IMR-90 (cell line): ENCODE results near the gene ADAMTS20. TPM values are rescaled to one million over a fixed set of nuclear protein-coding genes. Genes with fewer than 3 reads are reported as not detected.

Experiments
- ATAC-seq: fragments of 200-7000 bp; cut with Tn5 transposase; 2 replicates; pipeline ENCODE4 v1.9.1; 2020; ENCODE audit warnings: low read depth, mild to moderate bottlenecking, moderate library complexity
- BruUV-seq: library from RNA; stranded (reverse); fragments of 400-500 nt; replicated peaks from 2 replicates; lab custom pipeline; 2021; lab: Mats Ljungman, UMichigan
- CTCF ChIA-PET: fragments of 300-600 bp; formaldehyde crosslinking; extraction: SDS; loops from one replicate; lab custom pipeline; 2021; ENCODE audit warnings: antibody characterized with exemption; lab: Yijun Ruan, JAX
- POLR2A ChIA-PET: fragments of 300-600 bp; sonication (Branson Sonifier 250); formaldehyde crosslinking; loops from one replicate; lab custom pipeline; 2022; ENCODE audit warnings: antibody characterized with exemption; ENCODE audit not compliant: unreplicated experiment; lab: Charles Lee
- DNase-seq: peaks from one replicate; pipeline ENCODE4 v3.0.0; 2013
- H2AFZ ChIP-seq: replicated peaks from 2 replicates; pipeline ENCODE3; 2013; ENCODE audit warnings: low read length, mild to moderate bottlenecking; ENCODE audit not compliant: poor library complexity
- H2AK5ac ChIP-seq: 2 replicates; pipeline ENCODE4 v1.6.1; 2013; ENCODE audit warnings: low read depth, low read length, inconsistent platforms
- H2AK9ac ChIP-seq: replicated peaks from 2 replicates; pipeline ENCODE3; 2013; ENCODE audit warnings: mild to moderate bottlenecking, low read depth, low read length, moderate library complexity; ENCODE audit not compliant: poor library complexity
- H2BK120ac ChIP-seq: 2 replicates; pipeline ENCODE4 v1.6.1; 2013; ENCODE audit warnings: low read depth, low read length, inconsistent platforms
- H2BK15ac ChIP-seq: 3 replicates; pipeline ENCODE4 v1.6.1; 2013; ENCODE audit warnings: low read depth, low read length, inconsistent platforms
- H2BK20ac ChIP-seq: 2 replicates; pipeline ENCODE4 v1.6.1; 2013; ENCODE audit warnings: low read depth, mild to moderate bottlenecking, inconsistent platforms, low read length, moderate library complexity
- H2BK5ac ChIP-seq: 2 replicates; pipeline ENCODE4 v1.6.1; 2013; ENCODE audit warnings: mild to moderate bottlenecking, low read depth, low read length, inconsistent platforms; ENCODE audit not compliant: poor library complexity, severe bottlenecking
- H3K14ac ChIP-seq: replicated peaks from 2 replicates; pipeline ENCODE4 v1.6.1; 2013; ENCODE audit warnings: low read depth, low read length, inconsistent platforms
- H3K18ac ChIP-seq: 2 replicates; pipeline ENCODE4 v1.6.1; 2013; ENCODE audit warnings: low read depth, low read length, control low read depth
- H3K23ac ChIP-seq: 2 replicates; pipeline ENCODE4 v1.6.1; 2013; ENCODE audit warnings: low read depth, low read length, inconsistent platforms
- H3K27ac ChIP-seq: 2 replicates; pipeline ENCODE4 v1.5.1; 2013; ENCODE audit warnings: mild to moderate bottlenecking, control low read depth, low read length; ENCODE audit not compliant: insufficient read depth
- H3K27me3 ChIP-seq: 2 replicates; pipeline ENCODE4 v1.6.1; 2013; ENCODE audit warnings: low read length; ENCODE audit not compliant: control insufficient read depth, insufficient read depth
- H3K36me3 ChIP-seq: 2 replicates; pipeline ENCODE4 v1.6.1; 2013; ENCODE audit warnings: low read length, mixed read lengths; ENCODE audit not compliant: control insufficient read depth, insufficient read depth
- H3K4ac ChIP-seq: 2 replicates; pipeline ENCODE4 v1.6.1; 2013; ENCODE audit warnings: low read depth, low read length, inconsistent platforms
- H3K4me1 ChIP-seq: 2 replicates; pipeline ENCODE4 v1.6.1; 2013; ENCODE audit warnings: low read length, mixed read lengths; ENCODE audit not compliant: control insufficient read depth, insufficient read depth
- H3K4me2 ChIP-seq: 2 replicates; pipeline ENCODE4 v1.6.1; 2013; ENCODE audit warnings: low read depth, mild to moderate bottlenecking, control low read depth, low read length, moderate library complexity
- H3K4me3 ChIP-seq: 2 replicates; pipeline ENCODE4 v1.5.1; 2013; ENCODE audit warnings: low read depth, mild to moderate bottlenecking, control low read depth, low read length, moderate library complexity; ENCODE audit not compliant: insufficient read depth
- H3K56ac ChIP-seq: 2 replicates; pipeline ENCODE4 v1.6.1; 2013; ENCODE audit warnings: low read length, inconsistent platforms; ENCODE audit not compliant: insufficient read depth; ENCODE audit errors: extremely low read depth
- H3K79me1 ChIP-seq, 2 experiments: 2 replicates each; pipeline ENCODE4 v1.6.1; 2013; ENCODE audit warnings: low read length in 2 of 2, inconsistent platforms in 1 of 2, low read depth in 1 of 2
- H3K9ac ChIP-seq: 2 replicates; pipeline ENCODE4 v1.6.1; 2013; ENCODE audit warnings: low read depth, low read length, control low read depth
- H3K9me1 ChIP-seq: 2 replicates; pipeline ENCODE4 v1.6.1; 2013; ENCODE audit warnings: low read length, inconsistent platforms; ENCODE audit not compliant: insufficient read depth
- H3K9me3 ChIP-seq: 2 replicates; pipeline ENCODE4 v1.6.1; 2013; ENCODE audit warnings: low read length; ENCODE audit not compliant: control insufficient read depth, insufficient read depth
- H4K20me1 ChIP-seq: 2 replicates; pipeline ENCODE4 v1.6.1; 2013; ENCODE audit warnings: low read length, inconsistent platforms; ENCODE audit not compliant: insufficient read depth
- H4K5ac ChIP-seq: 2 replicates; pipeline ENCODE4 v1.6.1; 2013; ENCODE audit warnings: mild to moderate bottlenecking, low read depth, low read length, control low read depth
- H4K8ac ChIP-seq, 2 experiments: 2 replicates each; pipeline ENCODE4 v1.6.1; 2013; ENCODE audit warnings: low read depth in 2 of 2, low read length in 2 of 2, control low read depth in 1 of 2, inconsistent platforms in 1 of 2
- H4K91ac ChIP-seq: 2 replicates; pipeline ENCODE4 v1.6.1; 2013; ENCODE audit warnings: low read depth, low read length, inconsistent platforms; ENCODE audit not compliant: insufficient read depth
- BHLHE40 ChIP-seq: fragments of 150-350 bp; IDR thresholded peaks from 2 replicates; pipeline ENCODE4 v1.6.1; 2016; ENCODE audit warnings: mild to moderate bottlenecking, low read depth, low read length
- MXI1 ChIP-seq: IDR thresholded peaks from 2 replicates; pipeline ENCODE4 v1.6.1; 2012; ENCODE audit warnings: low read depth, mild to moderate bottlenecking, low read length, moderate library complexity, borderline replicate concordance
- RAD21 ChIP-seq: IDR thresholded peaks from 2 replicates; pipeline ENCODE4 v1.6.1; 2012; ENCODE audit warnings: low read length, improper control_type of control experiment
- RCOR1 ChIP-seq: IDR thresholded peaks from 2 replicates; pipeline ENCODE4 v1.6.1; 2012; ENCODE audit warnings: mild to moderate bottlenecking, low read length, improper control_type of control experiment; ENCODE audit not compliant: insufficient replicate concordance
- RFX5 ChIP-seq: IDR thresholded peaks from 2 replicates; pipeline ENCODE4 v1.8.0; 2012; ENCODE audit warnings: low read depth, mild to moderate bottlenecking, low read length, moderate library complexity
- WGBS, 2 experiments: methylation state at CpG; one replicate each; pipeline versions ENCODE4 v1.1.5 to v1.1.7; 2013; ENCODE audit warnings: missing lambda C conversion rate in 2 of 2; ENCODE audit not compliant: insufficient read length in 1 of 2; ENCODE audit errors: extremely low coverage in 2 of 2; 5-methylcytosine and 5-hydroxymethylcytosine counted together
- dilution Hi-C: fragments of 300-500 bp; cut with HindIII; formaldehyde crosslinking; loops from one replicate; pipeline ENCODE4 v1.14.3; 2018; ENCODE audit warnings: low sequenced_read_pairs; ENCODE audit not compliant: unreplicated experiment
- in situ Hi-C: fragments of 300-500 bp; cut with MboI; formaldehyde crosslinking; loops from 3 replicates; pipeline ENCODE4 v1.14.3; 2019; ENCODE audit warnings: low sequenced_read_pairs, inconsistent platforms, mixed read lengths
- intact Hi-C: fragments of 100-400 bp; cut with micrococcal nuclease; formaldehyde crosslinking; loops from 2 replicates; pipeline ENCODE4 v1.10.0; 2022
- polyA plus RNA-seq, 3 experiments: library from polyadenylated mRNA; depleted of rRNA; stranded (reverse); fragments of >200 nt; gene quantifications; 2 replicates each; pipeline ENCODE4 v1.2.3, GENCODE V29; 2012; ENCODE audit warnings: low replicate concordance in 1 of 3
- total RNA-seq: library from RNA; depleted of rRNA; stranded (reverse); fragments of >200 nt; gene quantifications from 2 replicates; pipeline ENCODE4 v1.2.3, GENCODE V29; 2012

ADAMTS20 gene
- total and polyA plus RNA-seq, 2 of the 4 experiments (the other 2 are of a cell fraction), result not detected

DNA sequence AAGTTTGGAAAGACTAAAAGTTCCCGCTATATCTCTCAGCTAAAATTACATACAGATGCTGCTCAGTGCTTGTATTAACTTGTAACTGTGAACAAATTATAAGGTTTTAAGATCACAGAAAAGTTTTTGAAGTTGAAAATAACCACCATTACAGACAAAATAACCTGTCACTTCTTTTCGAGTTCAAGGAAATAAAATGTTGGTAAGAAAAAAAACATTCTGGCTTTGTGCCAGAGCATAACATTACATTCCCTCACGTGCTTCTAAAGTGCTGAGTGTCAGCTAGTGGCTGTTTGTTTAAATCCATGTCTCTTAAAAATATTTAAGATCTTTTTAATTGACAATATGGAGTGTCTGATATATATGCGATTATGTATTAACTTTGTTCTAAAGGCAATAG is 27.2 kb upstream of the ADAMTS20 start:
- H3K18ac ChIP-seq, result no peak overlapping the region
- no peak overlapping the region for H4K91ac ChIP-seq
- H3K79me1 ChIP-seq, result no peaks in the 10 kb centered on the region
- peak overlapping the region; percentile 83; the same call in 1 of the 2 replicates for H3K4me2 ChIP-seq
- H2BK20ac ChIP-seq, result no peak overlapping the region
- H4K20me1 ChIP-seq, result no peaks in the 10 kb centered on the region
- H3K4me1 ChIP-seq, result no peaks in the 10 kb centered on the region
- no peaks in the 10 kb centered on the region for H3K9me3 ChIP-seq
- ChIA-PET POLR2A (no interaction called here), CTCF (no interaction called here)
- intact Hi-C loops, result no loop called here
- H2BK120ac ChIP-seq, result no peak overlapping the region
- H2AK9ac ChIP-seq, result no peak overlapping the region
- no peak overlapping the region for H3K23ac ChIP-seq
- no CpG with 5 or more reads among the region's 4 CpGs for WGBS, 2 experiments
- no peak overlapping the region for H3K4me3 ChIP-seq
- no peak overlapping the region for H3K56ac ChIP-seq
- no peak for ATAC-seq
- H3K27ac ChIP-seq, result no peak overlapping the region
- H3K36me3 ChIP-seq, result no peaks in the 10 kb centered on the region
- TF ChIP-seq RFX5, result no peak
- TF ChIP-seq BHLHE40, result no peak
- TF ChIP-seq RAD21, result no peak
- TF ChIP-seq MXI1, result no peak
- no peak for TF ChIP-seq RCOR1
- no peaks in the 10 kb centered on the region for H3K9me1 ChIP-seq
- no peak overlapping the region for H2BK5ac ChIP-seq
- DNase-seq, result no peak
- no peak overlapping the region for H4K8ac ChIP-seq
- no peak overlapping the region for H2BK15ac ChIP-seq
- no TSS peak for BruUV-seq
- H3K14ac ChIP-seq, result no peak overlapping the region
- in situ Hi-C loops, result no loop called here
- H3K27me3 ChIP-seq, result no peaks in the 10 kb centered on the region; the same call in 1 of the 2 replicates
- H2AK5ac ChIP-seq, result no peak overlapping the region
- no peak overlapping the region for H3K4ac ChIP-seq
- H2AFZ ChIP-seq, result no peak overlapping the region
- H4K5ac ChIP-seq, result no peak overlapping the region
- dilution Hi-C loops, result no loop called here
- H3K9ac ChIP-seq, result no peak overlapping the region
